ENCODE data around the gene GTF3C2.
A peak's percentile ranks its signal among the peaks of the same experiment; 100 is the strongest.
"Not testable (repeated sequence)": the region's sequence is repeated elsewhere in the genome, so short reads cannot be mapped to it uniquely, and the experiment has no call there.

The GTF3C2 gene

DNA sequence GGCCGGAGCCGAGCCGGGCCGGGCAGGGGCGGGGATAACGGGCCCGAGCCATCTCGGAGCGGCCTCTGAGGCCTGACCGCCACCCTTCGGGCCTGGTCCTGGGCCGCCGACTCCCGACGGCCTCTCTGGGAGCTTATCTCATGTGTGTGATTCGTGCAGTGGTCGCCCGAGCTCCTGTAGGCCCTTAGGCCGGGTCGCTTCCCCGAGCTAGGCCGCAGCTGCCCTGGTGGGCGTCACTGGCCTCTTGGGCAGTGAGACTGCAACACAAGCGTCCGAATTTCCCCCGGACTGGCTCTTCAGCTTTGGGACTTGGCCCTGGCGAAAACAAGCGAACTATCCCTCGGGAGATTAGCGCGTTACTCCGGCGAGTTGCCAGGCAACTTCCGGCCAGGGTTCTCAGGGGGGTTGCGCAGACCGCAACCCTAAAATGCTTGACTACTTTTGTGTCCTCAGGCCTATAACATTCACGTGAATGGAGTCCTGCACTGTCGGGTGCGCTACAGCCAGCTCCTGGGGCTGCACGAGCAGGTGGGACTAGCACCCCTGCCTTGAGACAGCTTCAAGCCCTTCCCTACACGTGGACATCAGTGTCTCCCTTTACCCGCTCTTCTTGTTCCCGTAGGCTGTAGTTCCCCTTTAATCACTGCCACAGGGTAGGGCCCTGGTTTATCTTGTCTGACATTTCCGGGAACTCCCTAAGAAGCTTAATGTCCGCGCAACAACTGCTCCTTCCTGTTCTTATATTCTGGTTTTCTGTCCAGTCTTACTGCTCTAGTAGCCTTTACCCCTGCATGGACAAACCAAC lies 14.5 kb upstream of the GTF3C2 start:
- peak; percentile 61 for DNase-seq (ENCODE audit: low read depth)

DNA sequence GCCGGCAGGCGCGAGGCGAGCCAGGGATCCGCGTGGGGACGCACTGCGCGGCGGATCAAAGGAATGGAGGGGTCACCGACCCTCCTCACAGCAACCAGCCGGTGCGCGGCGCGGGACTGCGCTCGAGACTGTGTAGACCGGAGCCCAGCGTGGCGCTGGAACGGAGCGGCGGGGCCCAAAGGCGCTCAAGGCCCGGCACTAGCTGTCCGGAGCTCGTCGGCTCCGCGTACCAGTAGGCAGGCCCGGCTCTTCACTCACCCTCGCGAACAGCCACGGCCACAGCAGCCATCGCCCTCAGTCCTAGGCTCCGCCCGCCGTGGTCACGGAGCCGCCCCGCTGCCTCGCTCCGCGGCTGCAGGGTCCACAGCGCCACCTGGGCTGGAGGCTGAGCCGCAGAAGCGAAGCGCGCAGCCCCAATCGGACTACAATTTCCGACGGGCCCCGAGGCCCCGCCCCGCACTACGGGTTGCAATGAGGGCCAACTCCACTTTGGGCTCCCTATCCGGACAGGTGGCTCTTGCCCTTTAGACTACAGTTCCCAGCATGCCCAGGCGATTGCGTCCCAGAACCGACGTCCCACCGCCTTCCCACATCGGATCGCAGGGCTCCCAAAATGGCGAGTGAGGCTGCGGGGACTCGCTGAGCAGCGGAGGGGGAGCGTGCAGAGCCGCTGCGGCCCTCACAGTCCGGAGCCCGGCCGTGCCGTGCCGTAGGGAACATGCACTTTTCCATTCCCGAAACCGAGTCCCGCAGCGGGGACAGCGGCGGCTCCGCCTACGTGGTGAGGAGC lies 13.7 kb upstream of the GTF3C2 start, which contains the start of the genes EIF2B4 and SNX17:
Gene EIF2B4 (minus strand): TSS at position 313 of the 790 bp plus-strand sequence. CDS start 24 bp downstream, at position 289.
Gene SNX17 (plus strand): TSS at position 591 of the 790 bp plus-strand sequence. CDS start 128 bp downstream, at position 719.
- peak; percentile 99 for DNase-seq (ENCODE audit: low read depth)

DNA sequence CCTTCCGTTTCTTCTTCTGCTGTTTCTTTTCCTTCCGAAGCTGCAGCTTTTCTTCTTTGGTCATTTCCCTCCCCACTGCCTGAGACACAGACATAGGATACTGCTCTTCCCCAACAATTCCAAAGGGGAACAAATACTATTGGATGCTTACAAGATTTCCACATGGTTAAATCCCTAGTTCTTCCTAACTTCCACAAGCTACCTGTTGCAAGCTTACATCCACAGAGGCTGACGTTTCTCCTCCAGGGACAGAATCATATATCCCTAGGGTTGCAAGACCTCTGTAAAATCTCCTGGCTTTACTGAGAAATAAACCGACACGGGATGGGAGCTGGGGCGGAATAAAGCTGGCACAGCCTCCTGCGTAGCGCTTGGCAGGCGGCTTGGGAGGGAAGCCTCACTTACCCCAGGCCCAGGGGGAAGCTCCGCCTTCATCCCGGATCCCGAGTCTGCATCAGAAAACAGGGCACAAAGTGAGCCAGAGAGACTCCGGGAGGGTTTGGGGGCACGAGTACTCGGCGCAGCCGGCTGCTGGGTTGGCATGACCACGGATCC lies 13.0 kb upstream of the GTF3C2 start:
- peak; percentile 60 for DNase-seq (ENCODE audit: low read depth)

DNA sequence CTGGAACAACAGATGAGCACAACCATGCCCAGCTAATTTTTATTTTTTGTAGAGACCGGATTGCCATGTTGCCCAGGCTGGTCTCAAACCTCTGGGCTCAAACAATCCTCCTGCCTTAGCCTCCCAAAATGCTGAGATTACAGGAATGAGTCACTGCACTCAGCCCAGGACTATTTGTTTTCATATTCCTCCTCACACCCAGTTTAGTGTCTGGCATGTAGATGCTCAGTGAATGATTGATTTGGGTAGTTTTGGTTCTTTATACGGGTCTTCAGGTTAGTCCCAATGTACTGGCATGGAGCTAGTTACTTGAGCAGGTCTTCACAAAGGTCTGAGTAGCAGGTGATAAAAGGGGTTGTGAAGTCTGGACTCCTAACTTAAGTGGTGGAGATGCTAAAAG lies 7.4 kb upstream of the GTF3C2 start:
- no peak for DNase-seq (ENCODE audit: low read depth)

DNA sequence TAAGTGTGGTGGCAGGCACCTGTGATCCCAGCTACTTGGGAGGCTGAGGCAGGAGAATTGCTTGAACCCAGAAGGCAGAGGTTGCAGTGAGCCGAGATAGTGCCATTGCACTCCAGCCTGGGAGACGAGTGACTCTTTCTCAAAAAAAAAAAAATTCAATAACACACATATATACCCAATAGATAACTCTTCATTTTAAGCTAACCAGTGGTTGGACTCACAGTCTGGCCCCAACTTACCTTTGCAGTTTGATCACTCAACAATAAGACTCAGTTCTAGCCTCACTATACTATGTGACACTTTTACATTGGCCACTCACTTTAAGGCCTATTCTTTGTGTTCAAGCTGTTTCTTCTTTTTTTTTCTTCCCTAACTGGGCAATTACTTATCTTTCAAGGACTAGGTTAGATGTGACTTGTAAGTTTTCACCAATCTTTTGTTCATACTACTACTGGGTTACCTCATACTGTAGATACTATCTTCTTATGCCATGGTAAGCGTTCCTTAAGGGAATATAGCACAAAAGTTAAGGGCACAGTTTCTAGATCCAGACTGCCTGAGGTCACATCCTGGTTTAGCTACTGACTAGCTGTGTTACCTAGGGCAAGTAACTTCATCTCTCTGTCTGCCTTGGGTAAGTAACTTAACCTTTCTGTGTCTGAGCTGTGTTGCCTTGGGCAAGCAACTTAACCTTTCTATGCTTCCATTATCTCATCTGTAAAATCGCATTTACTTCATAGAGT lies 6.3 kb upstream of the GTF3C2 start:
- no peak for DNase-seq (ENCODE audit: low read depth)

DNA sequence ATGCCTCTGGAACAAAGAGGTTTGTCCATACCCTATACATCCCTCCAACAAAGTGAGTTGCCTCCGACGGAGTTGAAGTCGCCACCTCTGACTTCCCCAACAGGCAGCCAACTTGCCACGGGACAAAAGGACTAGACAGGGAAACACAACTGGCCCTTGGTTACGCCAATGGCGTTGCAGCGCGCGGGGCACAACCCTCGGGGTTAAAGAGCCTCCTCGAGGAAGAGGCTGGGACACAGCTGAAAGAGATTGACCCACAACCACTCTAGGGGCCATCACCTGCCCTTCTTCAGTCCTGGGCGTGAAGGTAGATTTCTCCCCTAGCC lies 545 bp downstream of the GTF3C2 start:
- peak; percentile 43 for DNase-seq (ENCODE audit: low read depth)

DNA sequence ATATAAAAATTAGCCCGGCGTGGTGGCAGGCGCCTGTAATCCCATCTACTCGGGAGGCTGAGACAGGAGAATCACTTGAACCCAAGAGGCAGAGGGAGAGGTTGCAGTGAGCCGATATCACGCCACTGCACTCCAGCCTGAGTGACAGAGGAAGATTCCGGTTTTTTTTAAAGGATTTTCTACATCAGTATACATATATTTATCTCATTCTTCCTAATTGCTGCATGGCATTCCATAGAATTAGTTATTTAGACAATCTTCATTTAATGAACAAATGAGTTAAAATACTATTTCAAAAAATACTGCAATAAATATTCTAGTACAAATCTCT lies 2.0 kb downstream of the GTF3C2 start:
- DNase-seq (ENCODE audit: low read depth) = no peak

DNA sequence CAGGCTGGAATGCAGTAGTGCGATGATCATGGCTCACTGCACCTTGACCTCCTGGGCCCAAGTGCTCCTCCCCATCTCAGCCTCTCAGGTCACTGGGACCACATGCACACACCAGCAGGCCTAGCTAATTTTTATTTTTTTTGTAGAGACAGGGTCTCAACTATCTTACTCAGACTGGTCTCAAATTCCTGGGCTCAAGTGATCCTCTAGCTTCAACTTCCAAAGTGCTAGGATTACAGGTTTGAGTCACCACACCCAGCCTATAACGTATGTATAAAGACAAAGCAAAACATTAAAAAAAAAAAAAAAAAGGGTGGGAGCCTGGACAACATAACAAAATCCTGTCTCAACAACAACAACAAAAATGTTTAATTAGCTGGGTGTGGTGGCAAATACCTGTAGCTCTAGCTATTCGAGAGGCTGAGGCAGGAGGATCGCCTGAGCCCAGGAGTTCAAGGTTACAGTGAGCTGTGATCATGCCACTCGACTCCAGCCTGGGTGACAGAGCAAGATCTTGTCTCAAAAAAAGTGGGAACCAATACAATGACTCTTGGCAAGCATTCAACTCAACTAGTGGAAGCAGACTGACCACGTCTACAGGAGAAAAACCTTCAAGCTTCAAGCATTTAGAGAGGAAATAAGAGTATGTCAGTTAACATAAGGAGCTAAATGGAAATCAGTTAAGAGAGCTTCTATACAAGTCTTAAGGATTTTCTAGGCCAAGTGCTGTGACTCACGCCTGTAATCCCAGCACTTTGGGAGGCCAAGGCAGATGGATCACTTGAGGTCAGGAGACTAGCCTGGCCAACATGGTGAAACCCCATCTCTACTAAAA lies 2.6 kb downstream of the GTF3C2 start:
- DNase-seq (ENCODE audit: low read depth) = peak; percentile 48

DNA sequence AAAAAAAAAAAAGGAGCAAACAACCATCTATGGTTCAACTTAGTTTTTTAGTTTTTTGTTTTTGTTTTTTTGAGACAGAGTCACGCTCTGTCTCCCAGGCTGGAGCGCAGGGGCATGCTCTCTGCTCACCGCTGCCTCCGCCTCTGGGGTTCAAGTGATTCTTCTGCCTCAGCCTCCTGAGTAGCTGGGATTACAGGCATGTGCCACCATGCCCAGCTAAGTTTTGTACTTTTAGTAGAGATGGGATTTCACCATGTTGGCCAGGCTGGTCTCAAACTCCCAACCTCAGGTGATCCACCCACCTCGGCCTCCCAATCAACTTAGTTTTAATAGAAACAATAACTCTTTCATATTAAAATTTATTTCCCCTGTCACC lies 3.2 kb downstream of the GTF3C2 start:
- DNase-seq (ENCODE audit: low read depth) = not testable (repeated sequence)

DNA sequence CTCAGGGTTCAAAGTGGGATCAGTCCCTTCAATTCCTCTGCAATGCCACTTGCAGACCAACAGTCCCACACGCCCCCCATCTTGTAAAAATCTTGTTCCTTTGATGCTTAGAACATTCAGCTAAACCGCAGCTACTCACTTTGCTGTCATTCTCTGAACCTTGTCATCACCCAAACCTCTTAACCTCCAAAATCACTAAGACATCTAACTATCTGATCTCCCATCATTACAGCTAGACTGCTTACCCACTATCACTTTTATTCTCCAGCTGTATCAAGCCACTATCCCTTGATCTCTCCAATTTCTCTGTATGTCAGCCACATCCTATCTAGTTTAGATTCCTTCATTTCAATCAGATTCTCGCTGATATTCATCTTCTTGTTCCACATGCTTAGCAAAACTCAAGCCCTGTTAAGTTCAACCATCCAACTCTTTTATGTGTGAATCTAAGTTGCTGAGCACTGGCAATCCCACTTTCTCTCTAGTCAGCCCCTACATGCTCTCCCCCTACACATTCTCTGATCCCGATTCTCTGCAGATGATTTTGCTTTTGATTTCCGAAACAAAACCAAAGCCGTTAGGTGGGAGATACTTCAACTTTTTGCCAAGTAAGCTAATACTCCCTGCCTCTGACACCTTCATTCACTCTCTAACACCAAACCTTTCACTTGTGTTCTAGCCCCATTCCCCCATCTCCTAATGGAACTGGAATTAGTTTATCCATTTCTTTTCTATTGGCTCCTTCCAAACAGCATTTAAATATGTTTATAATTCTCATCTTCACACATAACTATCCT lies 4.6 kb downstream of the GTF3C2 start:
- no peak for DNase-seq (ENCODE audit: low read depth)

DNA sequence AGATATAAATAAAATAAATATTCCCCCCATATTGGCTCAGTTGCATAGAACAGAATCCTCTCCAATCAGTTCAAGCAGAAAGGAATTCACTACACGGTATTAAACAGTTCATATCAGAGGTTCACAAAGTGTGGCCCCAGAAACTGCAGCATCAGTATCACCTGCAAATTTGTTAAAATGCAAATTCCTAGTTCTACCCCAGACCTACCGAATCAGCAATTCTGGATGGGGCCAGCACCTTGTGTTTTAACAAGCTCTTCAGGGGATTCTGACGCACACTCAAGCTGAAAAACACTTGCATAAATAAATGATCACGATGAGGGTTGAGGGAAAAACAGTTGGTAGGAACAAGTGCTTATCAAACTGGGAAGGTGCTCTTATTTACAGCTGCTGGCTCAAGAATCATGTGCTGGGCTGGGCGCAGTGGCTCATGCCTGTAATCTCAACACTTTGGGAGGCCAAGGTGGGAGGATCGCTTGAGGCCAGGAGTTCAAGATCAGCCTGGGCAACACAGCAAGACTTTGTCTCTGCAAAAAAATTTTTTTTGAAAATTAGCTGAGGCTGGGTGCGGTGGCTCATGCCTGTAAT lies 6.4 kb downstream of the GTF3C2 start:
- DNase-seq (ENCODE audit: low read depth) = no peak

DNA sequence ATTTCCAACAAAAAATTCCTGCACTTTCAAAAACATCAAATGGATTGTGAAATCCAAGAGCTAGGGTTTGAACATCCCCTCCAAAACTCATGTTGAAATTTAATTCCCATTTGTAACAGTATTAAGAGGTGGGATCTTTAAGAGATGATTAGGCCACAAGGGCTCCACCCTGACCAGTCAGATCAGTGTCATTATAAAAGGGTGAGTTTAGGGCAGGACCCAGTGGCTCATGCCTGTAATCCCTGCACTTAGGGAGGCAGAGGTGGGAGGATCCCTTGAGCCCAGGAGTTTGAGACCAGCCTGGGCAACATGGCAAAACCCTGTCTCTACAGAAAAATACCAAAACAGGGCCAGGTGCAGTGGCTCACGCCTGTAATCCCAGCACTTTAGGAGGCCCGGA lies 8.9 kb downstream of the GTF3C2 start:
- DNase-seq (ENCODE audit: low read depth) = no peak

DNA sequence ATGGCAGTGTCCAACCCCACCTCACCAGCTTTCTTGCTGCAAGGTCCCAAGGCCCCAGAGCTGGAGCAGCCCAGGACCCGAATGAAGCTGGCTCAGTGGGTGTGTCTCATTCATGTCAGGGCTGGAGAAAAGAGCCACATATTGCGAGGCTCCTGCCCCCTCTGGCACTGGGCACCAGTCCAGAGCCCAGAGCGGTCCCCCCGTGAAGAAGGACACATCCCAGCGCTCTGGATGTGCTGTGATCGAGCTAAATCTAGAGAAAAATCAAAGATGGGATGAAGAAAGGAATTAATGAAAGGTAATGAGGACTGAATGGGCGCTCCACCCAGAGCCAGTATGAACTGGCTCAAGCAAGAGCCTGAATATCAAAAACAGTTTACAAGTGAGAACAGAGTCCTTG lies 20.4 kb downstream of the GTF3C2 start:
- no peak for DNase-seq (ENCODE audit: low read depth)

DNA sequence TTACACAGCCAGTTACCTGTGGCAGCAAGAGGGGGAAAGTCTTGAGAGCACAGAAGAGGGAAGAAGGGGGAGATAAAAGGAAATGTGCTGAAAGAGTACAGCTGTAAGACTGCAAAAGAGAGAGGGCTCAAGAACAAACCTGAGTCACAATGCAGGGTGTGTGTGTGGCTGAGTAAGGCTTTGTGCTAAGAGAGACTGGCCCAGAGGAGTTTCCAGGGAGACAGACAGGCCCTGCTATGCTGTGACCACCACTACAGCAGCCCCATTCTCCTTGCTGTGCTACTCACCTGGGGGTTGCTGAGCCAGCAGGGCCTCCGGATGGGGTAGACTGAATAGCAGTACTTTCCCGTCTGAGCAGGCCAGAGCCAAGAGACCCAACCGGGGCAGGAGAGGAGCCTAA lies 21.3 kb downstream of the GTF3C2 start:
- no peak for DNase-seq (ENCODE audit: low read depth)

DNA sequence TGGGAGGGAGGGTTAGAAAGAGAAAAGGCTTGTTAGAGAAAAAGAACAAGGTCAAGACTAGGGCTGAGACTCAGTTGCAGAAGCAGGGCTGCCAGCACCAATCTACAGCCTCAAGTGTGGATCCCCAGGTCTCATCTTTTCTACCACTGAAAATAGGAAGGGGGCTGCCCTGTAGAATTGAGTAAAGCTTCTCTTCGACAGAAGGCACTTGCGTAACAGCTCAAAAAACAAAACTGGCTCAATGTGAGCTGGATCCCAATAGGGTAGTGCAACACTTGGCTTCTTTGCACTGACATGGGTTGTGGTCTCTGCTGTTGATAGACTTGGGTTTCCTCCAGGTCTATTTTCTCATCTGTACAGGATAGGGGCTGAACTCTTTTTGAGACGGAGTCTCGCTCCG lies 31.8 kb downstream of the GTF3C2 start:
- no peak for DNase-seq (ENCODE audit: low read depth)

DNA sequence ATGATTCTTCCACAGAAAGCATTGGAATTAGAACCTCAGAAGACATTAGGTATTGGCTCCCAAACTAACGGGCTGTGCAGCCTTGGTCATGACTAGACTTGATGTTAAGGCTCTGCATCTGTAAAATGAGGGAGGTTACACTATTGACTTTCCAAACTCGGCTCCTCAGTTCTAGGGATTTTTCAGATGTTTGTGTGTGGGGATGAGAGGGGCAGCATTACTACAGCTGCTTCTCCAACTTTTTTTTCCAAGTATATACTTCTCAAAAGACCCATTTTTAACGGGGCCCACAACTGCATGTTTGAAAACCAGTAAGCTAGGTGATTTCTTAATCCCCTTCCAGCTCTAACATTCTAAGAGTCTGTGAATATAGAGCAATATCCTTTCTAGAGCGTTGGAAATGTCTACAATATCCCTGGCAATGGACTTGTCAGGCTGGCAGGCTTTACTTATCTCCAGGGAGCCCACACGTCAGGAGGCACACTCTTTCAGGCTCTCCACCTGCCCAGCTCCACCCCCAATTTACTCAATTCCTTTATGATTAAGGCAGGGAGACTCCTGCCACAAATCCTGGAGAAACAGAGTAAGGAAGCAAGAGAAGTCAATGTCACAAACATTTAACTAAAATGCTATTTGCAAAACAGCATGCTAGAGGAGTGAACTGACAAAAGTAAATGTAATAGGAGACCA lies 32.8 kb downstream of the GTF3C2 start:
- DNase-seq (ENCODE audit: low read depth) = no peak

DNA sequence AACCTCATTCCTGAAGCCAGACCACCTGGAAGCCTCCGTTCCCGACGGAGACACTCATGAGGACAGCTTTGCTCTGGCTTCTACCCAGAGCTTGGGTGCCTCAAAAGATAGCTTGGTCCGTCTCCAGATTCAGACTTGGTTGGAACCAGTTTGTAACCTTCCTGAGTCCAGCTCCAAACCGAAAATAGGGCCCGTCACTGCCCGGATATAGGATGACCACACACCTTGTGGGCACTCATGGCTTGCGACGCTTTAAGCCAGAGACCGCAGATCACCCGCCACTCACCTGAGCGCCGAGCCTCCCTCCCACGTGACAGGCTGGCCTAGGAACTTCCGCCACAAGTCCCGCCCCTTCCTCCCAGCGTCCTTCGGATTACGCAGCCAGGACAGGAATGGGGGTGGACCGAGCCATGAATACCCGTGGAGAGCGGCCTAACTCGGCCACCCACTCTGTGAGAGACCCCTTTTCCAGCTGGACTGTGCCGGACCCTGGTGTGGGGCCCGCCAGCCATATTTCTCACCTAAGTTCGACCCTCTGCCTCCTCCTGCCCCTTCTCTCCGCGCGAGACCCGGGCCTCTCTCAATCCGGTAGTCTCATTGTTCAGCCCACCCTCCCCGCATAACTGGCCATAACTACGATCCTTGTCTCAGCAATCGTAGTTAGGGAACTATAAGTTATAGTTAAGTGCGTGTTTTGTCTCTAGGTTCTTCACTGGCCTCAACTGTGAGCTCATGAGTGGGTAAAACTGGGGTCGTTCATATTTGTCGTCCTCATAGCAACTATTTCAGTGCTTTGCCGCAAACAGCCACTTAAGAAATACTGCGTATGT lies 33.6 kb downstream of the GTF3C2 start, which contains the start of gene MPV17:
Gene MPV17 (minus strand): TSS at position 332 of the 830 bp plus-strand sequence. CDS start 580 bp downstream, outside the sequence.
- peak; percentile 89 for DNase-seq (ENCODE audit: low read depth)

DNA sequence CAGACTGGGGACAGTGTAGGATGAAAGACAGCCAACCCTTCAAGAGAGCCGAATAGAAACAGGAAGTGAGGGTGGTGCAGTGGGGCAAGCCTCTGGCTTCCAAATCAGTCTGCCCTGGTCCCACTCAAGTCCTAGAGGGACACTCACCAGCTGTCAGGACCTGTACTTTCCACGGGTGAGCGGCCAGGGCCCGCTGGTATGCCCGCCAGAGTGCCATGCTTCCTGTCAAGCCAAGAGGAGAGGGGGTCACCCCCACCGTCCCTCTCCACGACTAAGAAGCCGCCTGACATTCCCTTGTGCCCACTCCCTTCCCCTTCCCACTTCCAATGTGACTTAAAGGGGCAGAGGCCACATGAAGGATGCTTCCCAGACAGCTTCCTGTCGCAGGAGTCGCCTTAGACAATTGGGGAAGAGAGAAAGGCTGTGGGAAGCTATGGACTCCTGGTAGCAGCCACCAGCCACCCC lies 34.2 kb downstream of the GTF3C2 start:
- DNase-seq (ENCODE audit: low read depth) = no peak
